OCI-LY3 (cell line): ENCODE measurements around the gene CABP4.
A peak's percentile ranks its signal among the peaks of the same experiment; 100 is the strongest.

ENCODE experiments used
- H2AFZ ChIP-seq: fragments of 200-600, 300-600 bp; shearing (Covaris generic); 2 replicates; pipeline ENCODE4 v1.6.0; 2014; ENCODE audit warnings: antibody characterized with exemption, low read depth, low read length
- H3K27ac ChIP-seq: fragments of 200-600, 300-600 bp; sonication (generic); 2 replicates; pipeline ENCODE4 v1.5.1; 2014; ENCODE audit warnings: mild to moderate bottlenecking, low read length, moderate library complexity, mixed read lengths
- H3K27me3 ChIP-seq: fragments of 200-600, 300-600 bp; sonication (generic); 2 replicates; pipeline ENCODE4 v1.6.1; 2014; ENCODE audit warnings: low read depth, low read length, mixed read lengths
- H3K36me3 ChIP-seq: fragments of 200-600, 300-600 bp; sonication (generic); replicated peaks from 2 replicates; pipeline ENCODE3; 2014; ENCODE audit warnings: low read depth, low read length, mixed read lengths
- H3K4me1 ChIP-seq: fragments of 300-600, 200-600 bp; sonication (generic); 2 replicates; pipeline ENCODE4 v1.6.1; 2014; ENCODE audit warnings: low read length, mixed read lengths
- H3K4me2 ChIP-seq: fragments of 200-600, 300-600 bp; sonication (generic); 2 replicates; pipeline ENCODE4 v1.6.1; 2014; ENCODE audit warnings: low read length, mixed read lengths
- H3K4me3 ChIP-seq: fragments of 300-600, 200-600 bp; sonication (generic); 2 replicates; pipeline ENCODE4 v1.5.1; 2014; ENCODE audit warnings: antibody characterized with exemption, mild to moderate bottlenecking, low read length, moderate library complexity
- H3K79me2 ChIP-seq: fragments of 300-600, 200-600 bp; shearing (Covaris generic); 2 replicates; pipeline ENCODE4 v1.6.1; 2014; ENCODE audit warnings: mild to moderate bottlenecking, low read length, mixed read lengths
- H3K9ac ChIP-seq: fragments of 300-600, 200-600 bp; shearing (Covaris generic); 2 replicates; pipeline ENCODE4 v1.6.0; 2014; ENCODE audit warnings: mild to moderate bottlenecking, low read length, moderate library complexity
- H3K9me3 ChIP-seq: fragments of 200-600, 300-600 bp; shearing (Covaris generic); 2 replicates; pipeline ENCODE4 v1.6.1; 2014; ENCODE audit warnings: low read length, mixed read lengths; ENCODE audit not compliant: insufficient read depth
- H4K20me1 ChIP-seq: fragments of 200-600, 300-600 bp; sonication (generic); 2 replicates; pipeline ENCODE4 v1.6.1; 2016; ENCODE audit warnings: low read length, mixed read lengths; ENCODE audit not compliant: insufficient read depth
- EZH2phosphoT487 ChIP-seq: fragments of 200-600 bp; shearing (Covaris generic); IDR thresholded peaks from 2 replicates; pipeline ENCODE4 v1.6.1; 2018; ENCODE audit warnings: antibody characterized with exemption, mixed run types, low read depth
- TF ChIP-seq, protein P1 (sequence below): fragments of 200-600, 300-600 bp; sonication (generic); IDR thresholded peaks from 2 replicates; pipeline ENCODE4 v1.5.1; 2014; ENCODE audit warnings: antibody characterized with exemption, low read length, low read depth

CABP4 gene

DNA sequence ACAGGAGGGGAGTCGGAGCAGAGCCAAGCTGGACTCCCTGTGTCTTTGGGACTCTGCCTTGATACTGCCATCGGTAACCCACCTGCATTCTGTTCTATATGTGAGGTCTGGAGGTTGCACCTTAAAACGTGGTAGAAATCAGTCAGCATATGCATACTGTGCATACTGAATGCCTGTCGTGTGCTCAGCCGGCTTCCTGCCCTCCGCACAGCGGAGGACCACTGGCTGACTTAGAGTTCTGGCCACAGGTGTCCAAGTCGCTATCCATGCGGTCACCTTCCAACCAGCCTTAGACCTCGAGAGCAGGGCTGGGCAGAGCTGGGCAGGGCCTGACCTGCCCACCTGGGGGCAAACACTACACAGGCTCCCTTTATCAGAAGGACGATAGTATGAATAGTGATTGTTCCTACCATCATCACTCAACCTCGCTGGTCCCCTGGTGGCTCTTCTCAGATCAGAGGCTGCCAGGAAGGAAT is 47.4 kb upstream of the CABP4 start:
- H3K27ac ChIP-seq: no peak overlapping the region
- TF ChIP-seq, protein P1, sequence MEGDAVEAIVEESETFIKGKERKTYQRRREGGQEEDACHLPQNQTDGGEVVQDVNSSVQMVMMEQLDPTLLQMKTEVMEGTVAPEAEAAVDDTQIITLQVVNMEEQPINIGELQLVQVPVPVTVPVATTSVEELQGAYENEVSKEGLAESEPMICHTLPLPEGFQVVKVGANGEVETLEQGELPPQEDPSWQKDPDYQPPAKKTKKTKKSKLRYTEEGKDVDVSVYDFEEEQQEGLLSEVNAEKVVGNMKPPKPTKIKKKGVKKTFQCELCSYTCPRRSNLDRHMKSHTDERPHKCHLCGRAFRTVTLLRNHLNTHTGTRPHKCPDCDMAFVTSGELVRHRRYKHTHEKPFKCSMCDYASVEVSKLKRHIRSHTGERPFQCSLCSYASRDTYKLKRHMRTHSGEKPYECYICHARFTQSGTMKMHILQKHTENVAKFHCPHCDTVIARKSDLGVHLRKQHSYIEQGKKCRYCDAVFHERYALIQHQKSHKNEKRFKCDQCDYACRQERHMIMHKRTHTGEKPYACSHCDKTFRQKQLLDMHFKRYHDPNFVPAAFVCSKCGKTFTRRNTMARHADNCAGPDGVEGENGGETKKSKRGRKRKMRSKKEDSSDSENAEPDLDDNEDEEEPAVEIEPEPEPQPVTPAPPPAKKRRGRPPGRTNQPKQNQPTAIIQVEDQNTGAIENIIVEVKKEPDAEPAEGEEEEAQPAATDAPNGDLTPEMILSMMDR: no peak
- TF ChIP-seq EZH2phosphoT487: no peak
- no peaks in the 10 kb centered on the region for H3K9me3 ChIP-seq
- H3K36me3 ChIP-seq: no peaks in the 10 kb centered on the region
- H2AFZ ChIP-seq: no peak overlapping the region
- no peak overlapping the region for H3K9ac ChIP-seq
- peaks cover 53% of the 10 kb centered on the region for H3K4me1 ChIP-seq
- H3K79me2 ChIP-seq: no peaks in the 10 kb centered on the region
- no peak overlapping the region for H3K4me3 ChIP-seq
- no peak overlapping the region for H3K4me2 ChIP-seq
- no peaks in the 10 kb centered on the region for H4K20me1 ChIP-seq
- peaks cover 15% of the 10 kb centered on the region for H3K27me3 ChIP-seq

GRCh38 chr11:67408437-67409200 is 46.5 kb upstream of the CABP4 start:
- H3K27ac ChIP-seq: no peak overlapping the region
- no peaks in the 10 kb centered on the region for H4K20me1 ChIP-seq
- no peaks in the 10 kb centered on the region for H3K79me2 ChIP-seq
- peak overlapping the region; percentile 54 for H3K4me2 ChIP-seq
- H3K27me3 ChIP-seq: peaks cover 17% of the 10 kb centered on the region
- no peak overlapping the region for H2AFZ ChIP-seq
- H3K9me3 ChIP-seq: no peaks in the 10 kb centered on the region
- peaks cover 46% of the 10 kb centered on the region for H3K4me1 ChIP-seq
- no peak for TF ChIP-seq EZH2phosphoT487
- TF ChIP-seq, protein P1: no peak
- H3K9ac ChIP-seq: peak overlapping the region; percentile 12; the same call in 1 of the 2 replicates
- H3K36me3 ChIP-seq: no peaks in the 10 kb centered on the region
- H3K4me3 ChIP-seq: no peak overlapping the region; the same call in 1 of the 2 replicates

- H3K4me3 ChIP-seq: peak overlapping the region; percentile 37
- TF ChIP-seq EZH2phosphoT487: no peak
- TF ChIP-seq, protein P1: no peak
- H3K9ac ChIP-seq: peak overlapping the region; percentile 12; the same call in 1 of the 2 replicates
- H3K4me1 ChIP-seq: peaks cover 40% of the 10 kb centered on the region
- no peak overlapping the region for H3K27ac ChIP-seq
- no peak overlapping the region for H2AFZ ChIP-seq
- H3K4me2 ChIP-seq: peak overlapping the region; percentile 54
- H3K36me3 ChIP-seq: no peaks in the 10 kb centered on the region
- no peaks in the 10 kb centered on the region for H3K79me2 ChIP-seq
- peaks cover 17% of the 10 kb centered on the region for H3K27me3 ChIP-seq
- H4K20me1 ChIP-seq: no peaks in the 10 kb centered on the region
- no peaks in the 10 kb centered on the region for H3K9me3 ChIP-seq
Observed at GRCh38 chr11:67409261-67409666, 45.9 kb upstream of the CABP4 start.

GRCh38 chr11:67409781-67410368 is 45.3 kb upstream of the CABP4 start:
- peak overlapping the region; percentile 54 for H3K4me2 ChIP-seq
- H3K9ac ChIP-seq: peak overlapping the region; percentile 12; the same call in 1 of the 2 replicates
- H2AFZ ChIP-seq: no peak overlapping the region
- H3K27me3 ChIP-seq: peaks cover 19% of the 10 kb centered on the region
- no peak overlapping the region for H3K27ac ChIP-seq
- peak overlapping the region; percentile 37 for H3K4me3 ChIP-seq
- no peaks in the 10 kb centered on the region for H4K20me1 ChIP-seq
- H3K79me2 ChIP-seq: no peaks in the 10 kb centered on the region
- peaks cover 34% of the 10 kb centered on the region for H3K4me1 ChIP-seq
- no peaks in the 10 kb centered on the region for H3K36me3 ChIP-seq
- no peaks in the 10 kb centered on the region for H3K9me3 ChIP-seq
- no peak for TF ChIP-seq EZH2phosphoT487
- TF ChIP-seq, protein P1: no peak
